HepG2 (cell line): ENCODE measurements around the gene CCDC183. TPM values are rescaled to one million over a fixed set of nuclear protein-coding genes. Genes with fewer than 3 reads are reported as not detected.
A peak's percentile ranks its signal among the peaks of the same experiment; 100 is the strongest.

ENCODE experiments used
- KDM1A ChIP-seq: IDR thresholded peaks from 2 replicates; pipeline ENCODE4 v1.6.1; 2016; ENCODE audit warnings: missing compliant biosample characterization
- KDM5A ChIP-seq: fragments of 200-600 bp; sonication (generic); IDR thresholded peaks from 2 replicates; pipeline ENCODE4 v1.7.0; 2018; ENCODE audit warnings: antibody characterized with exemption, mild to moderate bottlenecking, low read length, borderline replicate concordance
- STAG1 ChIP-seq: sonication (generic); formaldehyde crosslinking; IDR thresholded peaks from 2 replicates; pipeline ENCODE4 v1.4.0; 2020; ENCODE audit warnings: missing genetic modification reagents
- TEF ChIP-seq: sonication (generic); formaldehyde crosslinking; IDR thresholded peaks from 2 replicates; pipeline ENCODE4 v1.5.0; 2020; ENCODE audit warnings: missing genetic modification reagents
- ZBTB25 ChIP-seq: IDR thresholded peaks from 2 replicates; pipeline ENCODE4 v1.6.1; 2018; ENCODE audit warnings: missing genetic modification reagents
- ZFYVE20 ChIP-seq: sonication (generic); formaldehyde crosslinking; IDR thresholded peaks from 2 replicates; pipeline ENCODE4 v1.8.0; 2023; ENCODE audit warnings: low read depth, mild to moderate bottlenecking, moderate library complexity, missing genetic modification reagents, borderline replicate concordance
- ZMAT5 ChIP-seq: sonication (generic); formaldehyde crosslinking; IDR thresholded peaks from 2 replicates; pipeline ENCODE4 v1.5.0; 2020; ENCODE audit warnings: mild to moderate bottlenecking, low read depth, missing genetic modification reagents, borderline replicate concordance
- ZNF3 ChIP-seq: IDR thresholded peaks from 2 replicates; pipeline ENCODE4 v1.7.0; 2017; ENCODE audit warnings: inconsistent platforms
- ZNF362 ChIP-seq: sonication (generic); formaldehyde crosslinking; IDR thresholded peaks from 2 replicates; pipeline ENCODE4 v1.4.0; 2020; ENCODE audit warnings: missing genetic modification reagents, mild to moderate bottlenecking, borderline replicate concordance
- ZNF703 ChIP-seq: sonication (generic); formaldehyde crosslinking; IDR thresholded peaks from 2 replicates; pipeline ENCODE4 v1.5.1; 2020; ENCODE audit warnings: missing genetic modification reagents, mild to moderate bottlenecking, moderate library complexity, borderline replicate concordance
- ZSCAN20 ChIP-seq: sonication (generic); formaldehyde crosslinking; IDR thresholded peaks from 2 replicates; pipeline ENCODE4 v1.4.0; 2020; ENCODE audit warnings: missing genetic modification reagents, mild to moderate bottlenecking, borderline replicate concordance
- polyA plus RNA-seq, 8 experiments: library from polyadenylated mRNA; depleted of rRNA in 3 of 8; stranded (reverse) in 7 of 8; unstranded in 1 of 8; fragments of >200 nt; fragmentation: Illumina TruSeq in 4 of 8; extraction: Trizol in 4 of 8; gene quantifications; 2 replicates each; pipeline versions ENCODE4 v1.2.1 to v1.2.3, GENCODE V29; 2011 to 2016; ENCODE audit warnings: low read depth in 4 of 8, missing spikeins in 1 of 8, mixed read lengths in 1 of 8; ENCODE audit not compliant: insufficient read depth in 1 of 8
- total RNA-seq, 5 experiments: library from RNA; depleted of rRNA; stranded (reverse); fragments of >200 nt; fragmentation: Illumina TruSeq; extraction: Trizol; gene quantifications; 2 replicates each; pipeline ENCODE4 v1.2.3, GENCODE V29; 2016; ENCODE audit warnings: low read depth in 1 of 5
- TF ChIP-seq, protein P1 (sequence below): sonication (generic); formaldehyde crosslinking; IDR thresholded peaks from 2 replicates; pipeline ENCODE4 v1.9.0; 2022; ENCODE audit warnings: low read depth, missing genetic modification reagents
- TF ChIP-seq, protein P2 (sequence below): sonication (generic); formaldehyde crosslinking; IDR thresholded peaks from 2 replicates; pipeline ENCODE4 v1.4.0; 2020; ENCODE audit warnings: missing genetic modification reagents
- TF ChIP-seq, protein P3 (sequence below): sonication (generic); formaldehyde crosslinking; IDR thresholded peaks from 2 replicates; pipeline ENCODE4 v1.8.1; 2023; ENCODE audit warnings: mild to moderate bottlenecking, inconsistent platforms, moderate library complexity, missing genetic modification reagents, borderline replicate concordance
- TF ChIP-seq, protein P4 (sequence below): sonication (generic); formaldehyde crosslinking; IDR thresholded peaks from 2 replicates; pipeline ENCODE4 v1.4.0; 2020; ENCODE audit warnings: missing genetic modification reagents

CCDC183 gene
- total and polyA plus RNA-seq, 2 of the 13 experiments (the other 11 are each of a cell fraction or from before 2014, with no cell fraction given) = 5.0 to 66.4 TPM

GRCh38 chr9:136791516-136792276 is 4.4 kb upstream of the CCDC183 start (continued):
- no peak for TF ChIP-seq ZNF703 (CRISPR knock-in tag)
- no peak for TF ChIP-seq ZMAT5 (CRISPR knock-in tag)
- TF ChIP-seq ZSCAN20 (CRISPR knock-in tag) = no peak
- TF ChIP-seq, protein P1, sequence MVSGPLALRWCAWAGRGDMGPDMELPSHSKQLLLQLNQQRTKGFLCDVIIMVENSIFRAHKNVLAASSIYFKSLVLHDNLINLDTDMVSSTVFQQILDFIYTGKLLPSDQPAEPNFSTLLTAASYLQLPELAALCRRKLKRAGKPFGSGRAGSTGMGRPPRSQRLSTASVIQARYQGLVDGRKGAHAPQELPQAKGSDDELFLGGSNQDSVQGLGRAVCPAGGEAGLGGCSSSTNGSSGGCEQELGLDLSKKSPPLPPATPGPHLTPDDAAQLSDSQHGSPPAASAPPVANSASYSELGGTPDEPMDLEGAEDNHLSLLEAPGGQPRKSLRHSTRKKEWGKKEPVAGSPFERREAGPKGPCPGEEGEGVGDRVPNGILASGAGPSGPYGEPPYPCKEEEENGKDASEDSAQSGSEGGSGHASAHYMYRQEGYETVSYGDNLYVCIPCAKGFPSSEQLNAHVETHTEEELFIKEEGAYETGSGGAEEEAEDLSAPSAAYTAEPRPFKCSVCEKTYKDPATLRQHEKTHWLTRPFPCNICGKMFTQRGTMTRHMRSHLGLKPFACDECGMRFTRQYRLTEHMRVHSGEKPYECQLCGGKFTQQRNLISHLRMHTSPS = no peak; the same call in 1 of the 2 replicates
- TF ChIP-seq KDM5A = peak; percentile 49; the same call in 1 of the 2 replicates
- TF ChIP-seq STAG1 (CRISPR knock-in tag) = peak; percentile 55
- TF ChIP-seq ZNF3 (CRISPR knock-in tag) = no peak
- no peak for TF ChIP-seq KDM1A (CRISPR knock-in tag)
- TF ChIP-seq ZFYVE20 (CRISPR knock-in tag) = no peak; the same call in 1 of the 2 replicates
- no peak for TF ChIP-seq ZBTB25 (CRISPR knock-in tag)
- TF ChIP-seq, protein P2, sequence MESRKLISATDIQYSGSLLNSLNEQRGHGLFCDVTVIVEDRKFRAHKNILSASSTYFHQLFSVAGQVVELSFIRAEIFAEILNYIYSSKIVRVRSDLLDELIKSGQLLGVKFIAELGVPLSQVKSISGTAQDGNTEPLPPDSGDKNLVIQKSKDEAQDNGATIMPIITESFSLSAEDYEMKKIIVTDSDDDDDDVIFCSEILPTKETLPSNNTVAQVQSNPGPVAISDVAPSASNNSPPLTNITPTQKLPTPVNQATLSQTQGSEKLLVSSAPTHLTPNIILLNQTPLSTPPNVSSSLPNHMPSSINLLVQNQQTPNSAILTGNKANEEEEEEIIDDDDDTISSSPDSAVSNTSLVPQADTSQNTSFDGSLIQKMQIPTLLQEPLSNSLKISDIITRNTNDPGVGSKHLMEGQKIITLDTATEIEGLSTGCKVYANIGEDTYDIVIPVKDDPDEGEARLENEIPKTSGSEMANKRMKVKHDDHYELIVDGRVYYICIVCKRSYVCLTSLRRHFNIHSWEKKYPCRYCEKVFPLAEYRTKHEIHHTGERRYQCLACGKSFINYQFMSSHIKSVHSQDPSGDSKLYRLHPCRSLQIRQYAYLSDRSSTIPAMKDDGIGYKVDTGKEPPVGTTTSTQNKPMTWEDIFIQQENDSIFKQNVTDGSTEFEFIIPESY (CRISPR knock-in tag) = peak; percentile 7; the same call in 1 of the 2 replicates
- TF ChIP-seq TEF (CRISPR knock-in tag) = no peak
- TF ChIP-seq ZNF362 (CRISPR knock-in tag) = no peak
- TF ChIP-seq, protein P3, sequence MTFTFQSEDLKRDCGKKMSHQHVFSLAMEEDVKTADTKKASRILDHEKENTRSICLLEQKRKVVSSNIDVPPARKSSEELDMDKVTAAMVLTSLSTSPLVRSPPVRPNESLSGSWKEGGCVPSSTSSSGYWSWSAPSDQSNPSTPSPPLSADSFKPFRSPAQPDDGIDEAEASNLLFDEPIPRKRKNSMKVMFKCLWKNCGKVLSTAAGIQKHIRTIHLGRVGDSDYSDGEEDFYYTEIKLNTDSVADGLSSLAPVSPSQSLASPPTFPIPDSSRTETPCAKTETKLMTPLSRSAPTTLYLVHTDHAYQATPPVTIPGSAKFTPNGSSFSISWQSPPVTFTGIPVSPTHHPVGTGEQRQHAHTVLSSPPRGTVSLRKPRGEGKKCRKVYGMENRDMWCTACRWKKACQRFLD (CRISPR knock-in tag) = no peak
- TF ChIP-seq, protein P4, sequence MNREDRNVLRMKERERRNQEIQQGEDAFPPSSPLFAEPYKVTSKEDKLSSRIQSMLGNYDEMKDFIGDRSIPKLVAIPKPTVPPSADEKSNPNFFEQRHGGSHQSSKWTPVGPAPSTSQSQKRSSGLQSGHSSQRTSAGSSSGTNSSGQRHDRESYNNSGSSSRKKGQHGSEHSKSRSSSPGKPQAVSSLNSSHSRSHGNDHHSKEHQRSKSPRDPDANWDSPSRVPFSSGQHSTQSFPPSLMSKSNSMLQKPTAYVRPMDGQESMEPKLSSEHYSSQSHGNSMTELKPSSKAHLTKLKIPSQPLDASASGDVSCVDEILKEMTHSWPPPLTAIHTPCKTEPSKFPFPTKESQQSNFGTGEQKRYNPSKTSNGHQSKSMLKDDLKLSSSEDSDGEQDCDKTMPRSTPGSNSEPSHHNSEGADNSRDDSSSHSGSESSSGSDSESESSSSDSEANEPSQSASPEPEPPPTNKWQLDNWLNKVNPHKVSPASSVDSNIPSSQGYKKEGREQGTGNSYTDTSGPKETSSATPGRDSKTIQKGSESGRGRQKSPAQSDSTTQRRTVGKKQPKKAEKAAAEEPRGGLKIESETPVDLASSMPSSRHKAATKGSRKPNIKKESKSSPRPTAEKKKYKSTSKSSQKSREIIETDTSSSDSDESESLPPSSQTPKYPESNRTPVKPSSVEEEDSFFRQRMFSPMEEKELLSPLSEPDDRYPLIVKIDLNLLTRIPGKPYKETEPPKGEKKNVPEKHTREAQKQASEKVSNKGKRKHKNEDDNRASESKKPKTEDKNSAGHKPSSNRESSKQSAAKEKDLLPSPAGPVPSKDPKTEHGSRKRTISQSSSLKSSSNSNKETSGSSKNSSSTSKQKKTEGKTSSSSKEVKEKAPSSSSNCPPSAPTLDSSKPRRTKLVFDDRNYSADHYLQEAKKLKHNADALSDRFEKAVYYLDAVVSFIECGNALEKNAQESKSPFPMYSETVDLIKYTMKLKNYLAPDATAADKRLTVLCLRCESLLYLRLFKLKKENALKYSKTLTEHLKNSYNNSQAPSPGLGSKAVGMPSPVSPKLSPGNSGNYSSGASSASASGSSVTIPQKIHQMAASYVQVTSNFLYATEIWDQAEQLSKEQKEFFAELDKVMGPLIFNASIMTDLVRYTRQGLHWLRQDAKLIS = no peak; the same call in 1 of the 2 replicates
